K562 (cell line): ENCODE results near the gene SNRNP200. TPM values are rescaled to one million over a fixed set of nuclear protein-coding genes. Genes with fewer than 3 reads are reported as not detected.

Source experiments
- ASH1L ChIP-seq: fragments of 450-650 bp; IDR thresholded peaks from 2 replicates; pipeline ENCODE4 v1.6.1; 2018; ENCODE audit warnings: borderline replicate concordance, mild to moderate bottlenecking, low read depth; ENCODE audit not compliant: partially characterized antibody
- CREBBP ChIP-seq: IDR thresholded peaks from one replicate; pipeline ENCODE4 v1.6.1; 2012; ENCODE audit warnings: low read depth, mild to moderate bottlenecking, control low read depth, inconsistent platforms, low read length
- E2F1 ChIP-seq: sonication (generic); formaldehyde crosslinking; IDR thresholded peaks from 2 replicates; pipeline ENCODE4 v1.8.1; 2023; ENCODE audit warnings: mild to moderate bottlenecking, missing genetic modification reagents, moderate library complexity
- JUNB ChIP-seq: fragments of 450-650 bp; formaldehyde crosslinking; conservative IDR thresholded peaks from 2 replicates; pipeline ENCODE4 v1.4.0; 2020; ENCODE audit warnings: mild to moderate bottlenecking
- MCM7 ChIP-seq, 2 experiments: fragments of 450-650 bp; IDR thresholded peaks; 2 replicates each; pipeline ENCODE4 v1.6.1; 2016 to 2018
- NFATC3 ChIP-seq: fragments of 450-650 bp; IDR thresholded peaks from 2 replicates; pipeline ENCODE4 v1.6.1; 2017; ENCODE audit warnings: mild to moderate bottlenecking
- NR2F6 ChIP-seq: fragments of 450-650 bp; formaldehyde crosslinking; IDR thresholded peaks from 2 replicates; pipeline ENCODE4 v1.4.0; 2020; ENCODE audit warnings: mild to moderate bottlenecking
- PPARD ChIP-seq: fragments of 250-450 bp; sonication (Bioruptor Pico); IDR thresholded peaks from 2 replicates; pipeline ENCODE4 v1.8.0; 2022; ENCODE audit warnings: inconsistent platforms, mild to moderate bottlenecking, moderate library complexity
- PTRF ChIP-seq: fragments of 450-650 bp; IDR thresholded peaks from 2 replicates; pipeline ENCODE4 v1.6.1; 2016; ENCODE audit warnings: mild to moderate bottlenecking, missing genetic modification characterization, missing compliant biosample characterization
- THRA ChIP-seq: fragments of 450-650 bp; IDR thresholded peaks from 2 replicates; pipeline ENCODE4 v1.6.1; 2017; ENCODE audit warnings: mild to moderate bottlenecking, moderate library complexity
- THRAP3 ChIP-seq: fragments of 450-650 bp; IDR thresholded peaks from 2 replicates; pipeline ENCODE4 v1.6.1; 2016; ENCODE audit warnings: mild to moderate bottlenecking, inconsistent platforms, borderline replicate concordance
- polyA plus RNA-seq, 8 experiments: library from polyadenylated mRNA; depleted of rRNA in 4 of 8; stranded (reverse) in 5 of 8; unstranded in 3 of 8; fragments of >200 nt; fragmentation: Nextera tagmentation in 2 of 8; fragmentation: Illumina TruSeq in 1 of 8; extraction: Ambion mirVana in 2 of 8; extraction: Trizol in 1 of 8; gene quantifications; 2 replicates each; pipeline versions ENCODE4 v1.2.1 to v1.2.3, GENCODE V29; 2011 to 2014; ENCODE audit warnings: inconsistent platforms in 1 of 8, missing spikeins in 1 of 8
- total RNA-seq, 7 experiments: library from RNA; depleted of rRNA in 6 of 7; stranded (reverse); fragments of >200 nt in 6 of 7; fragmentation: Illumina TruSeq in 2 of 7; extraction: Trizol in 2 of 7; gene quantifications; 2 replicates each; pipeline versions ENCODE4 v1.2.1 to v1.2.3, GENCODE V29; 2011 to 2021; ENCODE audit warnings: low replicate concordance in 1 of 7
- TF ChIP-seq, protein P1 (sequence below): fragments of 250-450 bp; sonication (Bioruptor Pico); IDR thresholded peaks from 2 replicates; pipeline ENCODE4 v1.4.0; 2020; ENCODE audit warnings: mild to moderate bottlenecking
- TF ChIP-seq, protein P2 (sequence below): fragments of 450-650 bp; IDR thresholded peaks from 2 replicates; pipeline ENCODE4 v1.6.1; 2016; ENCODE audit warnings: mild to moderate bottlenecking, moderate library complexity

SNRNP200 gene
- total and polyA plus RNA-seq, 9 of the 15 experiments (the other 6 are each of a cell fraction or from before 2014, with no cell fraction given) = 76.1 to 231 (median 155) TPM

- no peak for TF ChIP-seq NR2F6 (CRISPR knock-in tag)
- no peak for TF ChIP-seq THRA
- TF ChIP-seq ASH1L = no peak
- TF ChIP-seq PPARD (CRISPR knock-in tag) = no peak
- TF ChIP-seq E2F1 = no peak
- no peak for TF ChIP-seq THRAP3
- no peak for TF ChIP-seq CREBBP
- peak; percentile 15; the same call in 1 of the 2 replicates for TF ChIP-seq PTRF (tag)
- no peak; a peak in 1 of 4 replicates for TF ChIP-seq MCM7 (IDR thresholded peaks at IDR 0.05)
- TF ChIP-seq NFATC3 = no peak
- TF ChIP-seq, protein P1, sequence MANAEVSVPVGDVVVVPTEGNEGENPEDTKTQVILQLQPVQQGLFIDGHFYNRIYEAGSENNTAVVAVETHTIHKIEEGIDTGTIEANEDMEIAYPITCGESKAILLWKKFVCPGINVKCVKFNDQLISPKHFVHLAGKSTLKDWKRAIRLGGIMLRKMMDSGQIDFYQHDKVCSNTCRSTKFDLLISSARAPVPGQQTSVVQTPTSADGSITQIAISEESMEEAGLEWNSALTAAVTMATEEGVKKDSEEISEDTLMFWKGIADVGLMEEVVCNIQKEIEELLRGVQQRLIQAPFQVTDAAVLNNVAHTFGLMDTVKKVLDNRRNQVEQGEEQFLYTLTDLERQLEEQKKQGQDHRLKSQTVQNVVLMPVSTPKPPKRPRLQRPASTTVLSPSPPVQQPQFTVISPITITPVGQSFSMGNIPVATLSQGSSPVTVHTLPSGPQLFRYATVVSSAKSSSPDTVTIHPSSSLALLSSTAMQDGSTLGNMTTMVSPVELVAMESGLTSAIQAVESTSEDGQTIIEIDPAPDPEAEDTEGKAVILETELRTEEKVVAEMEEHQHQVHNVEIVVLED = 0 out of 2 replicates have a peak, but pooled peaks have one; percentile 17
- TF ChIP-seq JUNB = no peak
- TF ChIP-seq, protein P2, sequence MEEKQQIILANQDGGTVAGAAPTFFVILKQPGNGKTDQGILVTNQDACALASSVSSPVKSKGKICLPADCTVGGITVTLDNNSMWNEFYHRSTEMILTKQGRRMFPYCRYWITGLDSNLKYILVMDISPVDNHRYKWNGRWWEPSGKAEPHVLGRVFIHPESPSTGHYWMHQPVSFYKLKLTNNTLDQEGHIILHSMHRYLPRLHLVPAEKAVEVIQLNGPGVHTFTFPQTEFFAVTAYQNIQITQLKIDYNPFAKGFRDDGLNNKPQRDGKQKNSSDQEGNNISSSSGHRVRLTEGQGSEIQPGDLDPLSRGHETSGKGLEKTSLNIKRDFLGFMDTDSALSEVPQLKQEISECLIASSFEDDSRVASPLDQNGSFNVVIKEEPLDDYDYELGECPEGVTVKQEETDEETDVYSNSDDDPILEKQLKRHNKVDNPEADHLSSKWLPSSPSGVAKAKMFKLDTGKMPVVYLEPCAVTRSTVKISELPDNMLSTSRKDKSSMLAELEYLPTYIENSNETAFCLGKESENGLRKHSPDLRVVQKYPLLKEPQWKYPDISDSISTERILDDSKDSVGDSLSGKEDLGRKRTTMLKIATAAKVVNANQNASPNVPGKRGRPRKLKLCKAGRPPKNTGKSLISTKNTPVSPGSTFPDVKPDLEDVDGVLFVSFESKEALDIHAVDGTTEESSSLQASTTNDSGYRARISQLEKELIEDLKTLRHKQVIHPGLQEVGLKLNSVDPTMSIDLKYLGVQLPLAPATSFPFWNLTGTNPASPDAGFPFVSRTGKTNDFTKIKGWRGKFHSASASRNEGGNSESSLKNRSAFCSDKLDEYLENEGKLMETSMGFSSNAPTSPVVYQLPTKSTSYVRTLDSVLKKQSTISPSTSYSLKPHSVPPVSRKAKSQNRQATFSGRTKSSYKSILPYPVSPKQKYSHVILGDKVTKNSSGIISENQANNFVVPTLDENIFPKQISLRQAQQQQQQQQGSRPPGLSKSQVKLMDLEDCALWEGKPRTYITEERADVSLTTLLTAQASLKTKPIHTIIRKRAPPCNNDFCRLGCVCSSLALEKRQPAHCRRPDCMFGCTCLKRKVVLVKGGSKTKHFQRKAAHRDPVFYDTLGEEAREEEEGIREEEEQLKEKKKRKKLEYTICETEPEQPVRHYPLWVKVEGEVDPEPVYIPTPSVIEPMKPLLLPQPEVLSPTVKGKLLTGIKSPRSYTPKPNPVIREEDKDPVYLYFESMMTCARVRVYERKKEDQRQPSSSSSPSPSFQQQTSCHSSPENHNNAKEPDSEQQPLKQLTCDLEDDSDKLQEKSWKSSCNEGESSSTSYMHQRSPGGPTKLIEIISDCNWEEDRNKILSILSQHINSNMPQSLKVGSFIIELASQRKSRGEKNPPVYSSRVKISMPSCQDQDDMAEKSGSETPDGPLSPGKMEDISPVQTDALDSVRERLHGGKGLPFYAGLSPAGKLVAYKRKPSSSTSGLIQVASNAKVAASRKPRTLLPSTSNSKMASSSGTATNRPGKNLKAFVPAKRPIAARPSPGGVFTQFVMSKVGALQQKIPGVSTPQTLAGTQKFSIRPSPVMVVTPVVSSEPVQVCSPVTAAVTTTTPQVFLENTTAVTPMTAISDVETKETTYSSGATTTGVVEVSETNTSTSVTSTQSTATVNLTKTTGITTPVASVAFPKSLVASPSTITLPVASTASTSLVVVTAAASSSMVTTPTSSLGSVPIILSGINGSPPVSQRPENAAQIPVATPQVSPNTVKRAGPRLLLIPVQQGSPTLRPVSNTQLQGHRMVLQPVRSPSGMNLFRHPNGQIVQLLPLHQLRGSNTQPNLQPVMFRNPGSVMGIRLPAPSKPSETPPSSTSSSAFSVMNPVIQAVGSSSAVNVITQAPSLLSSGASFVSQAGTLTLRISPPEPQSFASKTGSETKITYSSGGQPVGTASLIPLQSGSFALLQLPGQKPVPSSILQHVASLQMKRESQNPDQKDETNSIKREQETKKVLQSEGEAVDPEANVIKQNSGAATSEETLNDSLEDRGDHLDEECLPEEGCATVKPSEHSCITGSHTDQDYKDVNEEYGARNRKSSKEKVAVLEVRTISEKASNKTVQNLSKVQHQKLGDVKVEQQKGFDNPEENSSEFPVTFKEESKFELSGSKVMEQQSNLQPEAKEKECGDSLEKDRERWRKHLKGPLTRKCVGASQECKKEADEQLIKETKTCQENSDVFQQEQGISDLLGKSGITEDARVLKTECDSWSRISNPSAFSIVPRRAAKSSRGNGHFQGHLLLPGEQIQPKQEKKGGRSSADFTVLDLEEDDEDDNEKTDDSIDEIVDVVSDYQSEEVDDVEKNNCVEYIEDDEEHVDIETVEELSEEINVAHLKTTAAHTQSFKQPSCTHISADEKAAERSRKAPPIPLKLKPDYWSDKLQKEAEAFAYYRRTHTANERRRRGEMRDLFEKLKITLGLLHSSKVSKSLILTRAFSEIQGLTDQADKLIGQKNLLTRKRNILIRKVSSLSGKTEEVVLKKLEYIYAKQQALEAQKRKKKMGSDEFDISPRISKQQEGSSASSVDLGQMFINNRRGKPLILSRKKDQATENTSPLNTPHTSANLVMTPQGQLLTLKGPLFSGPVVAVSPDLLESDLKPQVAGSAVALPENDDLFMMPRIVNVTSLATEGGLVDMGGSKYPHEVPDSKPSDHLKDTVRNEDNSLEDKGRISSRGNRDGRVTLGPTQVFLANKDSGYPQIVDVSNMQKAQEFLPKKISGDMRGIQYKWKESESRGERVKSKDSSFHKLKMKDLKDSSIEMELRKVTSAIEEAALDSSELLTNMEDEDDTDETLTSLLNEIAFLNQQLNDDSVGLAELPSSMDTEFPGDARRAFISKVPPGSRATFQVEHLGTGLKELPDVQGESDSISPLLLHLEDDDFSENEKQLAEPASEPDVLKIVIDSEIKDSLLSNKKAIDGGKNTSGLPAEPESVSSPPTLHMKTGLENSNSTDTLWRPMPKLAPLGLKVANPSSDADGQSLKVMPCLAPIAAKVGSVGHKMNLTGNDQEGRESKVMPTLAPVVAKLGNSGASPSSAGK = peak; percentile 21; the same call in 1 of the 2 replicates
Measured at GRCh38 chr2:96225016-96225533, 80.3 kb downstream of the SNRNP200 start (continued).
